DMS153 (cell line): ENCODE measurements around the gene DSTN.

Source experiments
- DNase-seq: peaks from one replicate; lab custom pipeline; 2025; lab: John Stamatoyannopoulos, UW

Gene DSTN

GRCh38 chr20:17612287-17612991, 42.6 kb downstream of the DSTN start:
- DNase-seq, result no peak

GRCh38 chr20:17612992-17613327, 43.1 kb downstream of the DSTN start:
- DNase-seq, result no peak

GRCh38 chr20:17613328-17614175, 43.7 kb downstream of the DSTN start:
- no peak for DNase-seq

GRCh38 chr20:17614176-17614811, 44.4 kb downstream of the DSTN start:
- DNase-seq, result no peak

- no peak for DNase-seq
Observed at GRCh38 chr20:17614812-17615644, 45.2 kb downstream of the DSTN start.

GRCh38 chr20:17615645-17616479, 46.0 kb downstream of the DSTN start:
- DNase-seq, result no peak

GRCh38 chr20:17616480-17617211, 46.8 kb downstream of the DSTN start:
- DNase-seq, result no peak

GRCh38 chr20:17617212-17617867, 47.5 kb downstream of the DSTN start:
- no peak for DNase-seq

- DNase-seq, result no peak
Observed at GRCh38 chr20:17617868-17618672, 48.2 kb downstream of the DSTN start.

GRCh38 chr20:17618673-17619013, 48.8 kb downstream of the DSTN start:
- DNase-seq, result no peak

GRCh38 chr20:17619351-17620093, 49.6 kb downstream of the DSTN start:
- no peak for DNase-seq

GRCh38 chr20:17620371-17621228, 50.7 kb downstream of the DSTN start:
- no peak for DNase-seq

- no peak for DNase-seq
Observed at GRCh38 chr20:17621229-17621968, 51.5 kb downstream of the DSTN start.

GRCh38 chr20:17622086-17622850, 52.4 kb downstream of the DSTN start:
- DNase-seq, result no peak

- no peak for DNase-seq
Observed at GRCh38 chr20:17622851-17623508, 53.1 kb downstream of the DSTN start.

GRCh38 chr20:17624070-17624469, 54.2 kb downstream of the DSTN start:
- no peak for DNase-seq
